ENCODE measurements around the gene PTPRN2. TPM values are rescaled to one million over a fixed set of nuclear protein-coding genes. Genes with fewer than 3 reads are reported as not detected.

PTPRN2 gene
- total RNA-seq, 1 donor from 2014 or later: 15.4 TPM

DNA sequence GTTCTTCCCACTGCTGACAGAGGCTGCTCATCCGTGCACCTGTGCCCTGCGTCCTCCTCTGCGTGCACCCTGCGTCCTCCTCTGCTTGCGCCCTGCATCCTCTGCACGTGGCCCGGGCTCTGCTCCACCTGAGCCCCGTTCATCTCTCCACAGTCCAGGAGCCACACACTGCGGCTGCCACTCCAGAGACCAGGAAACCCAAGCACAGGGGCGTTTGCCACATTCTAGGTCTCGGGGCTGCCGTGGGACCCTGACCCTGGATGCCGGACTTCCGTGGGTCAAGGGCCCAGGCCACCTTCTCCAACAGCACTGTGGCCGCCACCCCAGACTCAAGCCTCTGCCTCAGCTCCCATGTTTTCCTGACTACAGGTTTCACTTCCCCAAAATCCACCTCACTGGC is 460.4 kb downstream of the PTPRN2 start:
- no peak overlapping the region for H3K27ac Mint-ChIP-seq
- no peaks in the 10 kb centered on the region for H3K27me3 Mint-ChIP-seq
- no peaks in the 10 kb centered on the region for H3K9me3 Mint-ChIP-seq
- H3K4me1 Mint-ChIP-seq (ENCODE audit: unreplicated experiment): no peaks in the 10 kb centered on the region
- H3K36me3 Mint-ChIP-seq: no peaks in the 10 kb centered on the region
- DNase-seq (ENCODE audit: extremely low spot score, unreplicated experiment): no peak
- H3K4me3 Mint-ChIP-seq: no peak overlapping the region
- TF ChIP-seq, protein P1, sequence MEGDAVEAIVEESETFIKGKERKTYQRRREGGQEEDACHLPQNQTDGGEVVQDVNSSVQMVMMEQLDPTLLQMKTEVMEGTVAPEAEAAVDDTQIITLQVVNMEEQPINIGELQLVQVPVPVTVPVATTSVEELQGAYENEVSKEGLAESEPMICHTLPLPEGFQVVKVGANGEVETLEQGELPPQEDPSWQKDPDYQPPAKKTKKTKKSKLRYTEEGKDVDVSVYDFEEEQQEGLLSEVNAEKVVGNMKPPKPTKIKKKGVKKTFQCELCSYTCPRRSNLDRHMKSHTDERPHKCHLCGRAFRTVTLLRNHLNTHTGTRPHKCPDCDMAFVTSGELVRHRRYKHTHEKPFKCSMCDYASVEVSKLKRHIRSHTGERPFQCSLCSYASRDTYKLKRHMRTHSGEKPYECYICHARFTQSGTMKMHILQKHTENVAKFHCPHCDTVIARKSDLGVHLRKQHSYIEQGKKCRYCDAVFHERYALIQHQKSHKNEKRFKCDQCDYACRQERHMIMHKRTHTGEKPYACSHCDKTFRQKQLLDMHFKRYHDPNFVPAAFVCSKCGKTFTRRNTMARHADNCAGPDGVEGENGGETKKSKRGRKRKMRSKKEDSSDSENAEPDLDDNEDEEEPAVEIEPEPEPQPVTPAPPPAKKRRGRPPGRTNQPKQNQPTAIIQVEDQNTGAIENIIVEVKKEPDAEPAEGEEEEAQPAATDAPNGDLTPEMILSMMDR (conservative IDR thresholded peaks at IDR 0.05): no peak

- no peaks in the 10 kb centered on the region for H3K9me3 Mint-ChIP-seq
- H3K36me3 Mint-ChIP-seq: no peaks in the 10 kb centered on the region
- no peak for DNase-seq (ENCODE audit: extremely low spot score, unreplicated experiment)
Observed at GRCh38 chr7:158126661-158127060, 461.0 kb downstream of the PTPRN2 start.

GRCh38 chr7:158125721-158126120 is 461.9 kb downstream of the PTPRN2 start:
- H3K4me1 Mint-ChIP-seq (ENCODE audit: unreplicated experiment): no peaks in the 10 kb centered on the region
- no peaks in the 10 kb centered on the region for H3K36me3 Mint-ChIP-seq
- H3K27me3 Mint-ChIP-seq: no peaks in the 10 kb centered on the region
- no peaks in the 10 kb centered on the region for H3K9me3 Mint-ChIP-seq
- no peak overlapping the region for H3K4me3 Mint-ChIP-seq
- TF ChIP-seq, protein P1 (conservative IDR thresholded peaks at IDR 0.05): no peak
- no peak overlapping the region for H3K27ac Mint-ChIP-seq
- no peak for DNase-seq (ENCODE audit: extremely low spot score, unreplicated experiment)

More at GRCh38 chr7:158126661-158127060, 461.0 kb downstream of the PTPRN2 start:
- Mint-ChIP-seq H3K4me1 (ENCODE audit: unreplicated experiment) (no peaks in the 10 kb centered on the region), H3K4me3 (no peak overlapping the region), H3K27me3 (no peaks in the 10 kb centered on the region), H3K27ac (no peak overlapping the region)
- TF ChIP-seq, protein P1 (conservative IDR thresholded peaks at IDR 0.05): no peak

GRCh38 chr7:158125091-158125490 is 462.5 kb downstream of the PTPRN2 start:
- Mint-ChIP-seq H3K36me3 (no peaks in the 10 kb centered on the region), H3K4me1 (ENCODE audit: unreplicated experiment) (no peaks in the 10 kb centered on the region), H3K27me3 (no peaks in the 10 kb centered on the region), H3K9me3 (no peaks in the 10 kb centered on the region), H3K4me3 (no peak overlapping the region), H3K27ac (no peak overlapping the region)
- TF ChIP-seq, protein P1 (conservative IDR thresholded peaks at IDR 0.05): no peak
- DNase-seq (ENCODE audit: extremely low spot score, unreplicated experiment): no peak

DNA sequence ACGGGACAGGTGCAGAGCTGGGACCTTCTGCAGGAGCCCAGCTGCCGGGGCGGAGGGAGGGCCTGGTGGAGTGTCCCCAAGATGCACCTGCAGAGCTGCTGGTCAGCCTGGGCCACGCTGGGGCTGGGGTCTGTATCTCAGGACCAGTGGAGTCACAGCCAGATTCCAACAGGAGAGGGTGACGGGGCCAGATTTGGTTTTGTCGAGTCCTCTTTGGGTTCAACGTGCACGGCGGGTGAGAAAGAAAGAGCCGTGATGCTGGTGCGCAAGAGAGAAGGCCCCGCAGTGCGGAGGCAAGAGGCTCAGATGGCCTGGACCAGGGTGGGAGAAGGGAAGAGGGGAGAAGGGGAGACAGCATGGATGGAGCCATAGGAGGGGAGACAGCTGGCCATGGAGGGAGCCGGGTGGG is 462.9 kb downstream of the PTPRN2 start:
- H3K4me3 Mint-ChIP-seq: no peak overlapping the region
- no peaks in the 10 kb centered on the region for H3K9me3 Mint-ChIP-seq
- H3K4me1 Mint-ChIP-seq (ENCODE audit: unreplicated experiment): no peaks in the 10 kb centered on the region
- no peaks in the 10 kb centered on the region for H3K36me3 Mint-ChIP-seq
- no peak for DNase-seq (ENCODE audit: extremely low spot score, unreplicated experiment)
- H3K27ac Mint-ChIP-seq: no peak overlapping the region
- TF ChIP-seq, protein P1 (conservative IDR thresholded peaks at IDR 0.05): no peak
- H3K27me3 Mint-ChIP-seq: no peaks in the 10 kb centered on the region

DNA sequence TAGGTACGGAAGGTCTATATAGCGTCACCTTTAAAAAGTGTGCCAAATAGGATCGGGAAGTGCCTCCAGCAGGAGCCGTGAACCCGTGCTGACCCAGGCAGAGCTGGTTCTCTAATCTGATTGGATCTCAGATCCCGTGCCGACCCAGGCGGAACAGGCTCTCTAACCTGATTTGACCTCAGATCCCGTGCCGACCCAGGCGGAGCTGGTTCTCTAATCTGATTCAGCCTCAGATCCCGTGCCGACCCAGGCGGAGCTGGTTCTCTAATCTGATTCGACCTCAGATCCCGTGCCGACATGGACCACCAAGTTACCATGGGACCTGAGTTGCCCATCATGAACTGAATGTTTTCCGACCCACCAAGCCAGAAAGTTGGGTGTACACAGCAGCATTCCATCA is 463.9 kb downstream of the PTPRN2 start:
- H3K4me3 Mint-ChIP-seq: no peak overlapping the region
- TF ChIP-seq, protein P1 (conservative IDR thresholded peaks at IDR 0.05): no peak
- H3K4me1 Mint-ChIP-seq (ENCODE audit: unreplicated experiment): no peaks in the 10 kb centered on the region
- H3K9me3 Mint-ChIP-seq: peaks cover 5% of the 10 kb centered on the region
- no peaks in the 10 kb centered on the region for H3K27me3 Mint-ChIP-seq
- DNase-seq (ENCODE audit: extremely low spot score, unreplicated experiment): no peak
- no peak overlapping the region for H3K27ac Mint-ChIP-seq
- H3K36me3 Mint-ChIP-seq: no peaks in the 10 kb centered on the region

All from type B pancreatic cell (in vitro differentiated cells).